T-helper 22 cell (primary cell): ENCODE data around the gene TP53TG5.
A peak's percentile ranks its signal among the peaks of the same experiment; 100 is the strongest.
"Not testable (repeated sequence)": the region's sequence is repeated elsewhere in the genome, so short reads cannot be mapped to it uniquely, and the experiment has no call there.

Experiments
- DNase-seq: peaks from one replicate; pipeline ENCODE4 v3.0.0-alpha.2; 2020; ENCODE audit warnings: low read depth

The TP53TG5 gene

DNA sequence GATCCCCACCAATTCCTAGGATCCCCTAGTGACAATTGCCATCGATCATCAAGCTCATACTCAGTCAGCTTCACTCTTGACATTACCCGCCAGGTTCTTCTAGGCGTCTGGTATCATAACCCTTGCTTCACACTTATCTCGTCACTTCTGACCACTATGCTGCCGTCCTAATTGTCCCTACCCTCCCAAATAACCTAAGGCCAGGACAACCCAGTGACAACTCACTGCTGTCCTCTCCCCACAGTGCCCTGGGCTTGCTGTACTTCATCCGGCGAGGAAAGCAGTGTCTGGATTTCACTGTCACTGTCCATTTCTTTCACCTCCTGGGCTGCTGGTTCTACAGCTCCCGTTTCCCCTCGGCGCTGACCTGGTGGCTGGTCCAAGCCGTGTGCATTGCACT, 11.5 kb downstream of the TP53TG5 start:
- DNase-seq = no peak

DNA sequence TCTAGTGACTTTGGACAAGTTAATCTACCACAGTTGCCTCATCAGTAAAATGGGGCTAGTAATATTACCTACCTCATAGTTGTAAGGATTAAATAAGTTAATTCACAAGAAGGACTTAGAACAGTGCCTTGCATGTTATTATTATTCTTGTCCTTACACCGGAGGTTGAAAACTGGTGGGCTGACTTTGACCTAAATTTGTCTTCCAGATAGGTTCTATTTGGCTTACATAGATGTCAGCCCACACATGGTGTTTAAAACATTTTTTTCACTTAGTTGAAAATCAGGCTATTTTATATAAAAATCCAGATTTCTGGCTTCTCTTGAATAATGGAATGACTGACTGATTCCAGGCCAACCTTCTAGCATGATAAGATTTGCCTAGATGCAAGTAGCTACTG, 11.9 kb downstream of the TP53TG5 start:
- DNase-seq = no peak

DNA sequence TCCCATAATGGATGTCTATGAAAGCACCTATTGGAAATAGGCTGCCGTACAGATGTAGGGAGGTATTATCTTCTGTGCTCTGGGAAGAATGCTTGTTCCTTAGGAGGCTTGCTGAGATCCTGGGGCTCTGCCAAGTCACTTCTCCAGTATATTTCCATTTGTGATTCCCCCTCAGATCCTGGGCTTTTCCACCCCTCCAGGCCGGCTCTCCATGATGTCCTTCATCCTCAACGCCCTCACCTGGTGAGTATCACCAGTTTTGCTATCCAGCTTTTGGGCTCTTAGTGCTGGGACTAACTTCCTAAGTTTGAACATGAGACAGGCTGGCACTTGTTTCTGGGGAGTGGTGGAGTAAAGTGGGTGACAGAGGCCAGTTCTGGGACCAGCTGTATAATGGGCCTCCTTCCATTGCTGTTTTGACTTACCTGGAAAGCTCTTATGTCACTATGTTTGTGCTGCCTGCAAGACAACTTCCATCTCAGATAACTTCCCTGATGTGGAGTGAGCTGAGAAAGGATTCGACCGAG, 12.6 kb downstream of the TP53TG5 start:
- DNase-seq = no peak

DNA sequence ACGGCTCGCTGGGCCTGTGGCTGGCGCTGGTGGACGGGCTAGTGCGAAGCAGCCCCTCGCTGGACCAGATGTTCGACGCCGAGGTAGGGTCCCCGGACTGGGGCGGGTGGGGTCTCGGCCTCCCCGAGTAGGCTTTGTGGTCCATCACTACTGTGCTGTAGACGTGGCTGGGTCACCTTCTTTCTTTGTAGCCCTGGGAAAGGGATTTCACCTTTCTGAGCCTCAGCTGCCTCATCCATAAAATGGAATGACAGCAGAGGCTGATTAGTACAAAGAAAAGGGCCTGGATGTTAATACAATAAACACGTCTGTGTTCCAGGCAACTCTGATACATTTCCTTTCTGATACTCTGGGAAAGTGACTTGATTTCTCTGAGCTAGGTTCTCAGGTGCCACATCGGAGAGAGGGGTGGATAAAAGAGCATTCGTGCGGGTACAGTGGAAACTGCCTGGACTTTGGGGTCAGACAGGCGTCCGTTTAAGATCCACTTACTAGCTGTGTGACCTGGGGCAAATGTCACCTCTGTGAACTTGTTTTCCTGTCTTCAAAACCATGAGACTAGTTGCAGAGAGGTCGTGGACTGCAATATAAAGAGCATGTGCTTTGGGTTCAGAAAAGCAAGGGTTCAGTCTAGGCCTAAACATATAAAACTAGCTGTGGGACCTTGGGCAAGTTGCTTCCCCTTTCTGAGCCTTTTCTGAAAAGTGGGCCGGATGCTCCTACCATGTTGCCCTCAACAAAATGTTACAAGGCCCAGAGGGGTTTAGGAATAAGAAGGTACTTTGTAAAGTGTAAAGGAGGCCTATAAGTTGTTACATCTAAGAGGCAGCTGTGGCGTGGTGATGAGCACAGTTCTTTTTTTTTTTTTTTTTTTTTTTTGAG, 14.3 kb downstream of the TP53TG5 start:
- DNase-seq = no peak

- DNase-seq = peak; percentile 98
Measured at GRCh38 chr20:45362804-45363610, 15.1 kb downstream of the TP53TG5 start, which contains the start of gene SYS1. SYS1 (plus strand) TSS chr20:45363156; CDS start chr20:45363532, 376 bp downstream.

DNA sequence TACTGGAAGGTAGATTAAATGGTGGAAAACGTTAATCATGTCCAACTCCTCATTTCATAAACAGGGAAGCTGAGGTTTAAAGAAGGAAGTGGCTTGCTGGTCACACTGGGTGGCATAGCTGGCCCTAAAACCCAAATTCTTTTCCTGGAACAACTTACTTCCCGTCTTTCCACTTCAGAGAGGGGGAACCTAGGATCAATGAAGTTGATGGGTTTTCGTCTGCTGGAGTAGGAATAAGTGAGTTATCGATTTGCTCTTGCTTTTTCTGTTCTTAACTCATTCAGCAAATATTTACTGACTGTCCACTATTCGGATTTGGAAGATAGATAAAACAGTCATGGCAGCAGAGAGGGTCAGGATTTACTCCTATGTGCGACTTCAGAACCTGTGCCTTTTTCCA, 16.3 kb downstream of the TP53TG5 start:
- no peak for DNase-seq

DNA sequence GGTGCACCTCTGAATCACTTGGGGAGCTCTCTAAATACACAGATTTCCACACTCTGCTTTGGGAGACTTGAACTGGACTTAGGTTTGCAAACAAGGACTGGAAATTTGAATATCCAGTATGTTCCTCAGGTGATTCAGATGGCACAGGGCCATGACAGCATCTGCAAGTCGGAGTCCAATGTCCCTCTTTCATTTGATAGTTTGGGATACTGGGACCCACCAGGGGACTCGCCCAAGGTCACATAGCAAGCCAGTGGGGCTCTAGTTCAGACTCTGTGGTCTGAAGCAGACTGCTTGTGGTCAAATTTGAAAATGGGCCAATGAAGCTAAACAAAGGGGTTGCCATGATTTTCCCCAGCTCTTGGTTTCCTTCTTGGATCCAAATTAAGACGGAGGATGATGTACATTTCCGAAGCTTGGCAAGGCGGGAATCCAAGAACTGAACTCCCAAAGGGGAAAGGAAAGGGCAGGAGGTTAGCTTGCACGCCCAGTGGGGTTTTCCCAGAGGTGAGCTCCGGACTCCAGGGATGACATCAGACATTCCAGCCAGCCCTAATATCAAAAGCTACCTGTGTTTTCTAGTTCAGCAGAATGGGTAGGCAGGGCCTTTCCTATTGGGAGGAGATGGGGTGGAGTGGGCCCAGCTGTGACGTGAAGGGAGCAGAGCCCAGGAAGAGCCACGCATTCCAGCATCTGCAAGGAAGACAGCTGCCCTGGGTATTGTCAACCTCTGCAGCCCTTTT, 18.5 kb downstream of the TP53TG5 start:
- no peak for DNase-seq

- DNase-seq = no peak
Measured at GRCh38 chr20:45359069-45359405, 19.1 kb downstream of the TP53TG5 start.

DNA sequence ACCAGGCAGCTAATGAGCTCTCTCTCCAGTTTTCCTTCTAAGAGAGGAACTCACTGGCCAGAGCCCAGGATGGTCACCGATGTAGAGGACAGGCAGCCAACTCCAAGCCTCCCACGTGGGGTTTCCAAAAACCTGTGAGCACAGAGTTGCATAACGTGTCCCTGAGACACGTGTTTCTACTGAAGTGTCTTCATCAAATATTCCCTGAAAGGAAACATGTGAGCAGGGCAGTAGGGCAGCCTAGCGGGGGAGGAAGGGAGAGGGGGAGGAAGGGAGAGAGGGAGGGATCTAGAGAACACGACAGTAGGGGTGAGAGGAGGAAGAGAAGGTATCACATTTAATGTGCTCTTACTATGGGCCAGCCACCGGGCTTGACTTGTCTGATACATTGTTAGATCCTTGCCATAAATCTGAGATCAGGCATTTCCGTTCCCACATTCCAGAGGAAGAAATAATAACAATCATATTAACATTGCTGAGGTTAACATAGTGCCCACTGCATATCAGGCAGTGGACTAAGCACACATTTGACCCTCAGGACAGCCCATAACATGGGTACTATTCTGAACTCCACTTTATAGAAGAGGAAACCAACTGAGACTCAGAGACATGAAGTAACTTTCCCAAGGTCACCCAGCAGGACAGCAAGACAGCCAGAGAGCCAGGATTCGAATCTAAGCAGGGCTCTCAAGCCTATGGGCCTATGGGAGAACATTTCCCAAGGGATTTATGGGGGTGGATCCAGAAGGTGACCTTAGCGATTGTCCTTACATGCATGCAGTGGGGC, 19.6 kb downstream of the TP53TG5 start:
- DNase-seq = no peak

GRCh38 chr20:45355209-45356084, 22.7 kb downstream of the TP53TG5 start:
- no peak for DNase-seq

- DNase-seq = no peak
Measured at GRCh38 chr20:45354423-45355208, 23.5 kb downstream of the TP53TG5 start.

- DNase-seq = no peak
Measured at GRCh38 chr20:45353746-45354145, 24.4 kb downstream of the TP53TG5 start.

DNA sequence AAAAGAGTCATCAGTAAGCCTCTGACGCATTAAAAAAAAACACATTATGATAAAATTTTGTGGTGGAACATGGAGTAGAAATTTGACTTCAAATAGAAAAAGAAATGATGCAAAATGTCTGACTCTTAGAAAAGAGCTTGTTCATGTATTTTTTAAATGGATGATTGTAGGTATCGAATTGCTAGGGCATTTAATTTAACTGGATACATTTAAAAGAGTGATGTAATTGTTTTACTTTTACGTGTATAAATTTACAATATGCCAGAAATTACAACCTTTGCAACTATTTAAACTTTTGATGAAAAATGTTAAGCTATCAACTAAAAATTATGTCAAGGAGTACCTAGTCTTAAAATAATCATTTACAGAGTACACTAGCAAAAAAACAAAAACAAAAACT, 25.4 kb downstream of the TP53TG5 start:
- DNase-seq = no peak

DNA sequence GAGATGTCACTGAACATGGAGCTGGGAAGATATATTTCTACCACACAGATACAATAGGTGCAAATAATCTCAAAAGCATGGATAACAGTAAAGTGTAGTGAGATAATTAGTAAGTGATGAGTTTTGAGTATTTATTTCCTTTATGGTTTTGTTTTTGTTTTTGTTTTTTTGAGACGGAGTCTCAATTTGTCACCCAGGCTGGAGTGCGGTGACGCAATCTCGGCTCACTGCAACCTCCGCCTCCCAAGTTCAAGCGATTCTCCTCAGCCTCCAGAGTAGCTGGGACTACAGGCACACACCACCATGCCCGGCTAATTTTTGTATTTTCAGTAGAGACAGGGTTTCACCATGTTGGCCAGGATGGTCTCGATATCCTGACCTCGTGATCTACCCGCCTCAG, 27.3 kb downstream of the TP53TG5 start:
- not testable (repeated sequence) for DNase-seq

- DNase-seq = no peak
Measured at GRCh38 chr20:45350217-45350616, 27.9 kb downstream of the TP53TG5 start.

GRCh38 chr20:45347936-45348778, 30.0 kb downstream of the TP53TG5 start, which contains the start of gene SDC4:
SDC4 (minus strand) TSS chr20:45348424; CDS start chr20:45348384, 40 bp downstream.
- peak; percentile 62 for DNase-seq

- no peak for DNase-seq
Measured at GRCh38 chr20:45347297-45347935, 30.7 kb downstream of the TP53TG5 start.

DNA sequence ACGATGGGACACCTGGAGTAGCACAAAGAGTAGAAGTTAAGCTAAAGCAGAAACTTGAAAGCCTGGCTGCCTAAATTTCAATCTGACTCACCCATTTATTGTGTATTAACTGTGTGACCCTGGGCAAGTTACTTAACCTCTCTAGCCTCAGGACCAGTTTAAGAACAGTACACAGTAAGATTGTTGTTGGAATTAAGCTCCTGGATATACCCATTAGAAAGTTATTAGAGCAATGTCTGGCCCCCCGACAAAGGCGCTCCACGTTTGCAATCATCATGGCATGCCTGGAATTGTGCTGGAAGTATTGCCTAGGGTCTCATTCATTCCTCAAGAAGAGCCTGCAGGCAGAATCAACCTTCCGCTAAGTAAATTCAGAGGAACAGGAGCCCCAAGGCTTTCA, 31.3 kb downstream of the TP53TG5 start:
- no peak for DNase-seq
